ENCODE data around the gene KCNJ16.

DNA sequence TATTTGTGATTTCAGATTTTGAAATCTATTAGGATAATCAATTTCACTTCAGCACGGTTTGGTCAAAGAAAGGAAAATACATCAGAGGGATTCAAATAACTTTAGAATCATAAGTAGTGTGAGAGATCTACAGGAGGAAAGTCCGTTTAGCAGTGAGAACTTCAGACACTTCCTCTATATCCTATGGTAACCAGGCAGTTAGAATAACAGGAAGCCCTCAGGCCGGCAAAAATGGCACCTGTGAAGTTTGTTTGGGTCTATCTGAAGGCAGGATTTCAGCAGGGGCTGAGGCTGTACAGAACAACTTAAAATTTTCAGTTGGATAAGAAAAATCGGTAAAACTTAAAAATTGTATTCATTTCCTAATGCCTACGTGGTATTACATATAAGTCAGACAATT lies 24.9 kb downstream of the KCNJ16 start:
- TF ChIP-seq, protein P1, sequence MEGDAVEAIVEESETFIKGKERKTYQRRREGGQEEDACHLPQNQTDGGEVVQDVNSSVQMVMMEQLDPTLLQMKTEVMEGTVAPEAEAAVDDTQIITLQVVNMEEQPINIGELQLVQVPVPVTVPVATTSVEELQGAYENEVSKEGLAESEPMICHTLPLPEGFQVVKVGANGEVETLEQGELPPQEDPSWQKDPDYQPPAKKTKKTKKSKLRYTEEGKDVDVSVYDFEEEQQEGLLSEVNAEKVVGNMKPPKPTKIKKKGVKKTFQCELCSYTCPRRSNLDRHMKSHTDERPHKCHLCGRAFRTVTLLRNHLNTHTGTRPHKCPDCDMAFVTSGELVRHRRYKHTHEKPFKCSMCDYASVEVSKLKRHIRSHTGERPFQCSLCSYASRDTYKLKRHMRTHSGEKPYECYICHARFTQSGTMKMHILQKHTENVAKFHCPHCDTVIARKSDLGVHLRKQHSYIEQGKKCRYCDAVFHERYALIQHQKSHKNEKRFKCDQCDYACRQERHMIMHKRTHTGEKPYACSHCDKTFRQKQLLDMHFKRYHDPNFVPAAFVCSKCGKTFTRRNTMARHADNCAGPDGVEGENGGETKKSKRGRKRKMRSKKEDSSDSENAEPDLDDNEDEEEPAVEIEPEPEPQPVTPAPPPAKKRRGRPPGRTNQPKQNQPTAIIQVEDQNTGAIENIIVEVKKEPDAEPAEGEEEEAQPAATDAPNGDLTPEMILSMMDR (IDR thresholded peaks at IDR 0.05; ENCODE audit: low read depth, low read length, poor library complexity, severe bottlenecking): no peak
- TF ChIP-seq EZH2phosphoT487 (IDR thresholded peaks at IDR 0.05; ENCODE audit: borderline replicate concordance, low read length): no peak
